ENCODE measurements around the gene APOBEC3B. TPM values are rescaled to one million over a fixed set of nuclear protein-coding genes. Genes with fewer than 3 reads are reported as not detected.
"Not testable (repeated sequence)": the region's sequence is repeated elsewhere in the genome, so short reads cannot be mapped to it uniquely, and the experiment has no call there.

The APOBEC3B gene
- total RNA-seq, 5 donors from 2014 or later (not counting 1 experiment from before 2014, with no cell fraction given) = 1.4 to 2.4 (median 1.9) TPM

DNA sequence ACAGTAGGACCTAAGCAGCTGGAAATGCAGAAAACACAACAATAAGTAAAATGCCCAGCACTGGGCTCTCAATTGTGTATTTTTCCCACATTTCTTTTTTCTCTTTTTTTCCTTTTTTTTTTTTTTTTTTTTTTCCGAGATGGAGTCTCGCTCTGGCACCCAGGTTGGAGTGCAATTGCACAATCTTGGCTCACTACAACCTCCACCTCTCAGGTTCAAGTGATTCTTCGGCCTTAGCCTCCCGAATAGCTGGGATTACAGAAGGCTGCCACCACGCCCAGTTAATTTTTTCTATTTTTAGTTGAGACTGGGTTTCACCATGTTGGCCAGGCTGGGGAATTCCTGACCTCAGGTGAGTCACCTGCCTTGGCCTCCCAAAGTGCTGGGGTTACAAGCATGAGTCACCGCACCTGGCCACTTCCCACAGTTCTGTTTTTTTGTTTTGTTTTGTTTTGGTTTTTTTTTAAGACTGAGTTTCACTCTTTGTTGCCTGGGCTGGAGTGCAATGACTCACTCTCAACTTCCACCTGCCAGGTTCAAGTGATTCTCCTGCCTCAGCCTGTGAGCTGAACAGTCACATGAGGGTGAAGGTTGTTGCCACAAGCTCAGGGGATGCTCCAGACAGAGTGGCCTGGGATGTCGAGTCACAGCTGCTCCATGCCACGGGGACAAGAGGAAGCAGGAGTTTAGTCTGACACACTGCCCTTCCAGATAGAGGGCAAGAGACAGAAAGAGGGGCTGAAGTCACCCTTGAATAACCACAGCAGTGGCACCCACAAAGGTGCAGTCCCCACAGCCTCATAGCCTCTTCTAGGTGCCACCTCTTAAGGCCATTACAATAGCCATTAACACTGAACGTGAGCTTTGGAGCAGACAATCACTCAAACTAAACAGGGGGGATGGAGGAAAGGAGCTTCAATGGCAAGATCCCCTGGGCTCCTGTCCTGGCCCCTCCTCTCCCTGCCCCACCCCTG lies 2.9 kb downstream of the APOBEC3B start:
- 29% methylated on average over 5 of the region's 9 CpGs for WGBS (ENCODE audit: insufficient coverage)
- H3K4me3 Mint-ChIP-seq = peak overlapping the region; percentile 5 to 51 (median 45)
- not testable (repeated sequence) for H3K36me3 ChIP-seq (ENCODE audit: control insufficient read depth in 2 of 2, extremely low read depth in 1 of 2, insufficient read depth in 1 of 2, low read length in 1 of 2); H3K36me3 Mint-ChIP-seq; H3K27me3 ChIP-seq (replicated peaks in 1 of 2; ENCODE audit: control insufficient read depth in 2 of 2, extremely low read depth in 1 of 2, insufficient read depth in 2 of 2, low read length in 1 of 2); H3K9me3 ChIP-seq; H3K4me3 ChIP-seq (ENCODE audit: control insufficient read depth in 1 of 2, extremely low read depth in 1 of 2, low read length in 1 of 2); H3K27me3 Mint-ChIP-seq; H3K9me3 Mint-ChIP-seq
- CTCF ChIA-PET = interaction anchor here (0.6 to 0.7 kb wide), 7 partner anchors 11 to 925 kb away, joined by 3 to 16 read pairs (median 7); no protein-coding TSS in a partner anchor
- Histone ChIP-seq H3K27ac (ENCODE audit: low read length) (peak overlapping the region; percentile 76), H3K4me1 (ENCODE audit: control insufficient read depth in 1 of 2, extremely low read depth in 1 of 2, insufficient read depth in 2 of 2, low read length in 2 of 2) (peaks cover 8 to 64% of the 10 kb centered on the region in 2 experiments)
- DNase-seq = peak; percentile 37 to 85 (median 64)
- peaks cover 33 to 71% (median 59%) of the 10 kb centered on the region in 3 donors for H3K4me1 Mint-ChIP-seq
- H3K27ac Mint-ChIP-seq = peak overlapping the region; percentile 94 to 95
- POLR2A ChIA-PET = interaction anchor here (0.6 to 0.7 kb wide), 3 partner anchors 403 to 1246 kb away, joined by 3 to 7 read pairs (median 3); no protein-coding TSS in a partner anchor
- peak; percentile 72 to 79 (median 78) for ATAC-seq (replicated peaks in 1 of 4)

DNA sequence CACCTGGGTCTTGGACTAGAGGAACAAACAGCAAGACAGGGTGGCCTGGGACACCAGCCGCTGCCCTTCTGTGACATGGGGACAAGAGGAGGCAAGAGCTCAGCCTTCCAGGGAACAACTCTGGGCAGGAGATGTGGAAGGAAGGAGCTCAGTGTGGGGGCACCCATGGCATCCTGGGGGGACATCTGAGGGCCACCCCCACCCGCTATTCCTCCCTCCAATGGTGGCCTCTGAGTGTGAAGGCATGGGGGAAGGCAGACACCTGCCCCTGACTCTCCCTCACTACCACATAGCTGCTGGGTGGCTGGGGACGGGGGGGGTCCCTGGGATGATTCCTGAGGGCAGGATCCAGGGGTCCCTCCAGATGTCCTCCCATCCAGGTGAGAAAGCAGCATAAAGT lies 4.5 kb downstream of the APOBEC3B start:
- Histone ChIP-seq H3K27me3 (replicated peaks in 1 of 2; ENCODE audit: control insufficient read depth in 2 of 2, extremely low read depth in 1 of 2, insufficient read depth in 2 of 2, low read length in 1 of 2) (peaks cover 0 to 2% of the 10 kb centered on the region in 2 experiments), H3K36me3 (ENCODE audit: control insufficient read depth in 2 of 2, extremely low read depth in 1 of 2, insufficient read depth in 1 of 2, low read length in 1 of 2) (no peaks in the 10 kb centered on the region), H3K4me1 (ENCODE audit: control insufficient read depth in 1 of 2, extremely low read depth in 1 of 2, insufficient read depth in 2 of 2, low read length in 2 of 2) (peaks cover 7 to 58% of the 10 kb centered on the region in 2 experiments), H3K27ac (ENCODE audit: low read length) (no peak overlapping the region), H3K9me3 (no peaks in the 10 kb centered on the region), H3K4me3 (ENCODE audit: control insufficient read depth in 1 of 2, extremely low read depth in 1 of 2, low read length in 1 of 2) (no peak overlapping the region)
- ChIA-PET POLR2A (interaction anchor here in 1 of 2 donors (0.6 kb wide), 1 partner anchor 330 kb away, joined by 3 read pairs; no protein-coding TSS in a partner anchor), CTCF (no interaction called here)
- Mint-ChIP-seq H3K27me3 (no peaks in the 10 kb centered on the region), H3K9me3 (peaks cover 0 to 3% (median 3%) of the 10 kb centered on the region in 3 donors), H3K36me3 (no peaks in the 10 kb centered on the region), H3K4me3 (no peak overlapping the region), H3K27ac (no peak overlapping the region), H3K4me1 (peaks cover 28 to 69% (median 57%) of the 10 kb centered on the region in 3 donors)
- DNase-seq = no peak
- ATAC-seq (replicated peaks in 1 of 4) = no peak
- 100% methylated on average over 2 of the region's 3 CpGs for WGBS (ENCODE audit: insufficient coverage)

DNA sequence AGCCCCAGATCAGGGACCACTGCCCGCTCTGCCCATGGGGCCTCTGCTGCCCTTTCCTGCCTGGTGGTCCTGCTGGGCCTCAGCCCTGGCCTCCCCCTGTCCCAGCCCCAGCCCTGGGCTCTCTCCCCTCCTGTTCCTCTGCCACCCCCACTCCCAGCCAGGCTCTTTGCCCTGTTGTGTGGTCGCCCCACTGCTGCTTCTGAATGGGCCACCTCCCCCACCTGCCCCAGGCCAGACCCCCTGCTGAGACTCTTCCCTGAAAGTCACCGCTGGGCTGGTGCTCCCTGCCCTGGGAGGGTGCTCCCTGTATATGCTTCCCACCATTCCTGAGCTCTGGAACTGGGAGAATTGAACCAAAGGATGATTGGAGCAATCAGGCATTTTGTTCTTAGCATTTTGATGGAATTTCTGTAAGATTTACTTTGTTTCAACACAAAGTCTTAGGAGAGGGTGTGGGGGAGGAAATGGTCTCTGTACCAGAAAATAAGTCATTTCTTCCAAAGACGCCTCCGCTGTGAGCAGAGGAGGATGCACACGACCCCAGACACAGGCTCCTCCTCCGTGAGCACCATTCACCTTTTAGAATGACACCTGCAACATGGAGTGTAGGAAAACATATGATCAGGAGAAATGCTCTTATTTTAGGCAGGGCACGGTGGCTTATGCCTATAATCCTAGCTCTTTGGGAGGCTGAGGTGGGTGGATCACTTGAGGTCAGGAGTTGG lies 5.2 kb downstream of the APOBEC3B start:
- Mint-ChIP-seq H3K9me3 (peaks cover 0 to 3% (median 3%) of the 10 kb centered on the region in 3 donors), H3K27ac (peak overlapping the region in 1 of 2 donors; percentile 11), H3K27me3 (no peaks in the 10 kb centered on the region), H3K36me3 (no peaks in the 10 kb centered on the region), H3K4me3 (no peak overlapping the region), H3K4me1 (peaks cover 21 to 62% (median 50%) of the 10 kb centered on the region in 3 donors)
- 83% methylated on average over 3 of the region's 8 CpGs for WGBS (ENCODE audit: insufficient coverage)
- Histone ChIP-seq H3K36me3 (ENCODE audit: control insufficient read depth in 2 of 2, extremely low read depth in 1 of 2, insufficient read depth in 1 of 2, low read length in 1 of 2) (no peaks in the 10 kb centered on the region), H3K27me3 (replicated peaks in 1 of 2; ENCODE audit: control insufficient read depth in 2 of 2, extremely low read depth in 1 of 2, insufficient read depth in 2 of 2, low read length in 1 of 2) (no peaks in the 10 kb centered on the region), H3K4me3 (ENCODE audit: control insufficient read depth in 1 of 2, extremely low read depth in 1 of 2, low read length in 1 of 2) (no peak overlapping the region), H3K27ac (ENCODE audit: low read length) (no peak overlapping the region), H3K9me3 (no peaks in the 10 kb centered on the region), H3K4me1 (ENCODE audit: control insufficient read depth in 1 of 2, extremely low read depth in 1 of 2, insufficient read depth in 2 of 2, low read length in 2 of 2) (peaks cover 3 to 51% of the 10 kb centered on the region in 2 experiments)
- DNase-seq (no peak), ATAC-seq (replicated peaks in 1 of 4) (no peak)
- ChIA-PET POLR2A (interaction anchor here in 1 of 2 donors (0.6 kb wide), 1 partner anchor 330 kb away, joined by 3 read pairs; no protein-coding TSS in a partner anchor), CTCF (no interaction called here)

GRCh38 chr22:38989466-38989865 lies 7.3 kb downstream of the APOBEC3B start:
- Histone ChIP-seq H3K4me1 (ENCODE audit: control insufficient read depth in 1 of 2, extremely low read depth in 1 of 2, insufficient read depth in 2 of 2, low read length in 2 of 2) (peaks cover 2 to 50% of the 10 kb centered on the region in 2 experiments), H3K27me3 (replicated peaks in 1 of 2; ENCODE audit: control insufficient read depth in 2 of 2, extremely low read depth in 1 of 2, insufficient read depth in 2 of 2, low read length in 1 of 2) (peaks cover 0 to 4% of the 10 kb centered on the region in 2 experiments), H3K27ac (ENCODE audit: low read length) (no peak overlapping the region), H3K36me3 (ENCODE audit: control insufficient read depth in 2 of 2, extremely low read depth in 1 of 2, insufficient read depth in 1 of 2, low read length in 1 of 2) (no peaks in the 10 kb centered on the region), H3K4me3 (ENCODE audit: control insufficient read depth in 1 of 2, extremely low read depth in 1 of 2, low read length in 1 of 2) (no peak overlapping the region), H3K9me3 (no peaks in the 10 kb centered on the region)
- ChIA-PET CTCF (no interaction called here), POLR2A (no interaction called here)
- DNase-seq (peak in 2 of 35 experiments; percentile 29 to 41), ATAC-seq (replicated peaks in 1 of 4) (peak in 3 of 4 experiments; percentile 28 to 33 (median 31))
- H3K27ac Mint-ChIP-seq = peak overlapping the region; percentile 55 to 74
- peaks cover 4 to 11% of the 10 kb centered on the region in 2 donors for H3K27me3 Mint-ChIP-seq
- H3K36me3 Mint-ChIP-seq = no peaks in the 10 kb centered on the region
- H3K4me3 Mint-ChIP-seq = no peak overlapping the region
- peaks cover 27 to 51% (median 45%) of the 10 kb centered on the region in 3 donors for H3K4me1 Mint-ChIP-seq
- no peaks in the 10 kb centered on the region for H3K9me3 Mint-ChIP-seq
- WGBS (ENCODE audit: insufficient coverage) = 70% methylated on average over 4 of the region's 6 CpGs

DNA sequence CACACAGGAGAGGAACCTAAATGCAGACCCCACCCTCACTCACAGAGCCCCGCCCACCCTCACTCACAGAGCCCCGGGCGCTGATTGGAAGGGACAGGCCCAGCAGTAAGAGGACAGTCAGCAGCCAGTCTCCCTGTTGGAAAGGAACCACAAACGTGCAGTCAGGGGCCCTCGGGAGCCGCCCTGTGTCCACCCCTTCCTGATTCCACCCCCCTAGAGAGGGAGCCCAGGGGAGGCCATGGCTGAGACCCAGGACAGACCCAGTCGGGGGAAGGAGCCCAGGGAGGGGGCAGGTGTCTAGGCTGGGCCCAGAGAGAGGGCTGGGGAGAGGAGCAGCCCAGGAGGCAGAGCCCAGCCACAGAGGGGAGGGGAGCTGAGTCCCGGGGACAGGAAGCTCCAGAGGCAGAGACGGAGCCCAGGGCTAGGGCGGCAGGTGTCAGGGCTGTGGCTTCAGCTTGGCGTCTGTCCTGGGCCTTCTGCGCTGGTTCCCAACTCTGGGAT lies 10.8 kb downstream of the APOBEC3B start:
- H3K9me3 ChIP-seq; CTCF ChIA-PET; DNase-seq; H3K9me3 Mint-ChIP-seq; H3K27ac Mint-ChIP-seq; H3K36me3 Mint-ChIP-seq; H3K27ac ChIP-seq (ENCODE audit: low read length); POLR2A ChIA-PET; H3K4me3 Mint-ChIP-seq; H3K4me3 ChIP-seq (ENCODE audit: control insufficient read depth in 1 of 2, extremely low read depth in 1 of 2, low read length in 1 of 2); H3K36me3 ChIP-seq (ENCODE audit: control insufficient read depth in 2 of 2, extremely low read depth in 1 of 2, insufficient read depth in 1 of 2, low read length in 1 of 2): not testable (repeated sequence)
- 53% methylated on average over 3 of the region's 12 CpGs for WGBS (ENCODE audit: insufficient coverage)
- Mint-ChIP-seq H3K27me3 (peaks cover 4 to 26% of the 10 kb centered on the region in 2 donors), H3K4me1 (peaks cover 18 to 24% (median 20%) of the 10 kb centered on the region in 3 donors)
- H3K27me3 ChIP-seq (replicated peaks in 1 of 2; ENCODE audit: control insufficient read depth in 2 of 2, extremely low read depth in 1 of 2, insufficient read depth in 2 of 2, low read length in 1 of 2) = peaks cover 0 to 26% of the 10 kb centered on the region in 2 experiments
- H3K4me1 ChIP-seq (ENCODE audit: control insufficient read depth in 1 of 2, extremely low read depth in 1 of 2, insufficient read depth in 2 of 2, low read length in 2 of 2) = peaks cover 2 to 27% of the 10 kb centered on the region in 2 experiments
- peak in 1 of 4 experiments; percentile 53 for ATAC-seq (replicated peaks in 1 of 4)

DNA sequence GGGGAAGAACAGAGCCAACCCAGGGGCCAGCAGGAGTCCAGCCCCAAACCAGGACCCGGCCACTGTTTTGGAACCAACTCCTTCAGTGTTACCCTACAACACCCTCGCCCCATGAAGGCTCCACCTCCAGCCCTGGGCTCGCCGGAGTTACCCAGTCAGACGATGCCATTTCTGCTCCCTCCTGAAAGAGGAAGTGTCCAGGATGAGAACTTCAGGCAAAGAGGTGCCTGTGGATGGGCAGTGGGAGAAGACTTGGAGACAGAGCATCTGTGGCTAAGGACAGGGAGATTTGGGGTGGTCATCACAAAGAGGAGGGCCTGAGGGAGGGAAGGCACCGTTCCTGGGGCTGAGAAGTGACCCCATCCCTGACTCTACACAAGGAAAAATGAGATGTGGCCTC lies 14.0 kb downstream of the APOBEC3B start:
- H3K4me1 Mint-ChIP-seq = peaks cover 0 to 10% (median 6%) of the 10 kb centered on the region in 3 donors
- H3K27me3 Mint-ChIP-seq = peaks cover 4 to 26% of the 10 kb centered on the region in 2 donors
- Histone ChIP-seq H3K4me1 (ENCODE audit: control insufficient read depth in 1 of 2, extremely low read depth in 1 of 2, insufficient read depth in 2 of 2, low read length in 2 of 2) (peaks cover 0 to 6% of the 10 kb centered on the region in 2 experiments), H3K4me3 (ENCODE audit: control insufficient read depth in 1 of 2, extremely low read depth in 1 of 2, low read length in 1 of 2) (no peak overlapping the region), H3K9me3 (no peaks in the 10 kb centered on the region), H3K27ac (ENCODE audit: low read length) (no peak overlapping the region), H3K27me3 (replicated peaks in 1 of 2; ENCODE audit: control insufficient read depth in 2 of 2, extremely low read depth in 1 of 2, insufficient read depth in 2 of 2, low read length in 1 of 2) (peaks cover 0 to 26% of the 10 kb centered on the region in 2 experiments), H3K36me3 (ENCODE audit: control insufficient read depth in 2 of 2, extremely low read depth in 1 of 2, insufficient read depth in 1 of 2, low read length in 1 of 2) (no peaks in the 10 kb centered on the region)
- H3K36me3 Mint-ChIP-seq = no peaks in the 10 kb centered on the region
- no peak overlapping the region for H3K27ac Mint-ChIP-seq
- H3K9me3 Mint-ChIP-seq = peaks cover 0 to 4% (median 0%) of the 10 kb centered on the region in 3 donors
- no peak for ATAC-seq (replicated peaks in 1 of 4)
- H3K4me3 Mint-ChIP-seq = no peak overlapping the region
- ChIA-PET CTCF (no interaction called here), POLR2A (no interaction called here)
- 61% methylated on average over 3 of the region's 6 CpGs for WGBS (ENCODE audit: insufficient coverage)
- DNase-seq = no peak
